PC-9 (cell line): ENCODE measurements around the gene S100A14. TPM values are rescaled to one million over a fixed set of nuclear protein-coding genes. Genes with fewer than 3 reads are reported as not detected.
A peak's percentile ranks its signal among the peaks of the same experiment; 100 is the strongest.

ENCODE experiments used
- BruUV-seq: library from RNA; stranded (reverse); fragments of 400-500 nt; replicated peaks from 2 replicates; lab custom pipeline; 2021; lab: Mats Ljungman, UMichigan
- CTCF ChIA-PET: fragments of 300-600 bp; sonication (Branson Sonifier 250); formaldehyde crosslinking; loops from one replicate; lab custom pipeline; 2022; ENCODE audit warnings: antibody characterized with exemption; lab: Charles Lee
- POLR2A ChIA-PET: fragments of 300-600 bp; sonication (Branson Sonifier 250); formaldehyde crosslinking; loops from one replicate; lab custom pipeline; 2022; ENCODE audit warnings: antibody characterized with exemption; ENCODE audit not compliant: unreplicated experiment; lab: Charles Lee
- DNase-seq, 2 experiments: peaks; one replicate each; pipeline versions ENCODE4 v3.0.0 to v3.0.0-alpha.2; 2015 to 2022; ENCODE audit warnings: mixed read lengths in 1 of 2
- H2AFZ ChIP-seq: fragments of 200-600 bp; sonication (generic); 2 replicates; pipeline ENCODE4 v1.8.1; 2017; ENCODE audit warnings: antibody characterized with exemption
- H3F3A ChIP-seq: fragments of 200-600 bp; sonication (generic); 2 replicates; pipeline ENCODE4 v1.8.1; 2017; ENCODE audit warnings: antibody characterized with exemption, mild to moderate bottlenecking, low read depth; ENCODE audit not compliant: insufficient read depth
- H3K27ac ChIP-seq: fragments of 200-600 bp; sonication (generic); 2 replicates; pipeline ENCODE4 v1.6.1; 2016; ENCODE audit warnings: mixed run types
- H3K27me3 ChIP-seq: fragments of 200-600 bp; sonication (generic); 2 replicates; pipeline ENCODE4 v1.6.1; 2016; ENCODE audit warnings: low read depth, mixed run types; ENCODE audit not compliant: insufficient read depth
- H3K36me3 ChIP-seq: fragments of 200-600 bp; sonication (generic); 2 replicates; pipeline ENCODE4 v1.6.1; 2016; ENCODE audit warnings: low read depth, mixed run types
- H3K4me1 ChIP-seq: fragments of 200-600 bp; sonication (generic); replicated peaks from 2 replicates; pipeline ENCODE4 v1.6.1; 2016; ENCODE audit warnings: mixed run types; ENCODE audit not compliant: insufficient read depth
- H3K4me2 ChIP-seq: fragments of 200-600 bp; sonication (generic); 2 replicates; pipeline ENCODE4 v1.6.1; 2017; ENCODE audit warnings: mixed run types
- H3K4me3 ChIP-seq: fragments of 200-600 bp; sonication (generic); 2 replicates; pipeline ENCODE4 v1.6.1; 2016; ENCODE audit warnings: mixed run types
- H3K79me2 ChIP-seq: fragments of 200-600 bp; sonication (generic); 2 replicates; pipeline ENCODE4 v1.6.1; 2017; ENCODE audit warnings: low read depth, mixed run types
- H3K9me2 ChIP-seq: fragments of 200-600 bp; sonication (generic); 2 replicates; pipeline ENCODE4 v1.8.1; 2017; ENCODE audit warnings: mild to moderate bottlenecking; ENCODE audit not compliant: insufficient read depth
- H3K9me3 ChIP-seq: fragments of 200-600 bp; sonication (generic); 2 replicates; pipeline ENCODE4 v1.8.1; 2016; ENCODE audit warnings: low read depth; ENCODE audit not compliant: insufficient read depth
- H4K20me1 ChIP-seq: fragments of 200-600 bp; sonication (generic); 2 replicates; pipeline ENCODE4 v1.8.1; 2017; ENCODE audit not compliant: insufficient read depth
- EZH2 ChIP-seq: fragments of 200-600 bp; sonication (generic); IDR thresholded peaks from 2 replicates; pipeline ENCODE4 v1.8.0; 2017; ENCODE audit warnings: antibody characterized with exemption, low read depth
- intact Hi-C: fragments of 100-400 bp; cut with micrococcal nuclease; formaldehyde crosslinking; loops from one replicate; pipeline ENCODE4 v1.10.0; 2022; ENCODE audit not compliant: unreplicated experiment
- total RNA-seq: library from RNA; stranded (reverse); gene quantifications from 2 replicates; pipeline ENCODE4 v1.2.3, GENCODE V29; 2021
- TF ChIP-seq, protein P1 (sequence below): fragments of 200-600 bp; sonication (generic); conservative IDR thresholded peaks from 2 replicates; pipeline ENCODE4 v1.6.1; 2017; ENCODE audit warnings: mixed run types, antibody characterized with exemption, mild to moderate bottlenecking, moderate library complexity

The S100A14 gene
- total RNA-seq, 1 experiment from 2014 or later = 411 TPM

DNA sequence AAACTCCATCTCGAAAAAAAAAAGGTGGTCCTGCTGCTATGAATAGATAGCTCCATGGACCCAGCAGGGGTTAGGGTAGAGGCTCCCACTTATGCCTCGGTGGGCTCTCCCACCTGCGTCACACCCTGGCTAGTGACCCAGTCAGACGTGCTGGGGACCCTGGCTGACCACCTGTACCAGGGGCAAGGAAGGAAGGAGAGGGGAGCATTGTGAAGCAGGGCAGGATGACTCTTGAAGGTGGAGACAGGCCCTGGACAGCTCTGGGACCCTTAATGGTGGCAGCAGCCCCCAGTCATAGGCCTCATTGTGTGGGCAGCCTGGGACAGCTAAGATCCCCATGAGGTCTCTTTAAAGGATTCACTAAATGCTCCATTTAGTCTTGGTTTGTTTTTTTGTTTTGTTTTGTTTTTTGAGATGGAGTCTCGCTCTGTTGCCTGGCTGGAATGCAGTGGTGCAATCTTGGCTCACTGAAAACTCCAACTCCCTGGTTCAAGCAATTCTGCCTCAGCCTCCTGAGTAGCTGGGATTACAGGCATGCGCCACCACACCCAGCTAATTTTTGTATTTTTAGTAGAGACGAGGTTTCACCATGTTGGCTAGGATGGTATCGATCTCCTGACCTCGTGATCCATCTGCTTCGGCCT lies 32.0 kb upstream of the S100A14 start:
- H3K27ac ChIP-seq = no peak overlapping the region
- H3K4me3 ChIP-seq = no peak overlapping the region
- H4K20me1 ChIP-seq = peaks cover 11% of the 10 kb centered on the region
- no peak for DNase-seq
- TF ChIP-seq EZH2 = no peak
- TF ChIP-seq, protein P1, sequence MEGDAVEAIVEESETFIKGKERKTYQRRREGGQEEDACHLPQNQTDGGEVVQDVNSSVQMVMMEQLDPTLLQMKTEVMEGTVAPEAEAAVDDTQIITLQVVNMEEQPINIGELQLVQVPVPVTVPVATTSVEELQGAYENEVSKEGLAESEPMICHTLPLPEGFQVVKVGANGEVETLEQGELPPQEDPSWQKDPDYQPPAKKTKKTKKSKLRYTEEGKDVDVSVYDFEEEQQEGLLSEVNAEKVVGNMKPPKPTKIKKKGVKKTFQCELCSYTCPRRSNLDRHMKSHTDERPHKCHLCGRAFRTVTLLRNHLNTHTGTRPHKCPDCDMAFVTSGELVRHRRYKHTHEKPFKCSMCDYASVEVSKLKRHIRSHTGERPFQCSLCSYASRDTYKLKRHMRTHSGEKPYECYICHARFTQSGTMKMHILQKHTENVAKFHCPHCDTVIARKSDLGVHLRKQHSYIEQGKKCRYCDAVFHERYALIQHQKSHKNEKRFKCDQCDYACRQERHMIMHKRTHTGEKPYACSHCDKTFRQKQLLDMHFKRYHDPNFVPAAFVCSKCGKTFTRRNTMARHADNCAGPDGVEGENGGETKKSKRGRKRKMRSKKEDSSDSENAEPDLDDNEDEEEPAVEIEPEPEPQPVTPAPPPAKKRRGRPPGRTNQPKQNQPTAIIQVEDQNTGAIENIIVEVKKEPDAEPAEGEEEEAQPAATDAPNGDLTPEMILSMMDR = no peak
- peaks cover 31% of the 10 kb centered on the region for H3K36me3 ChIP-seq
- BruUV-seq = TSS peak; percentile 3
- no peak overlapping the region for H2AFZ ChIP-seq
- ChIA-PET CTCF (no interaction called here), POLR2A (interaction anchor here (0.8 kb wide), 1 partner anchor 32 kb away, joined by 4 read pairs; no protein-coding TSS in a partner anchor)
- intact Hi-C loops = no loop called here
- H3K4me1 ChIP-seq = peaks cover 8% of the 10 kb centered on the region
- no peaks in the 10 kb centered on the region for H3K79me2 ChIP-seq
- H3K4me2 ChIP-seq = no peak overlapping the region
- H3K27me3 ChIP-seq = no peaks in the 10 kb centered on the region
- H3F3A ChIP-seq = peaks cover 58% of the 10 kb centered on the region
- no peaks in the 10 kb centered on the region for H3K9me3 ChIP-seq
- no peaks in the 10 kb centered on the region for H3K9me2 ChIP-seq

DNA sequence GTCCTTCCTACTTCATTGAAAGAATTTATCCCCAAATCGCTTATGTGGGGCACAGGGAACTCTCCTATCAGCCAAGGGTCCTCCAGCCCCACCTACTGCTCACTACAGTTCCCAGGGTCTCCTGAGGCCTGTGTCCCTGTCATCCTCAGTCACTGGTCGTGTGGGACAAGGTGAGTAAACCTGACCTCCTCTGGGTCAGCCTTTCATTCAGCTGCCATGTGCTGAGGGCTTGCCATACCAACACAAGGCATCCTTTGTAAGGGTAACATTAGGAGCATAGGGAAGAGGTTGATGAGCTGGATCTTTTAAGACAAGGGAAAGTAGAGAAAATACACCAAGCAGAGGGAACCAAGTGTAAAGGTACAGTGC lies 31.2 kb upstream of the S100A14 start:
- Histone ChIP-seq H3K27ac (no peak overlapping the region), H3K4me2 (no peak overlapping the region), H3K79me2 (peaks cover 4% of the 10 kb centered on the region; the same call in 1 of the 2 replicates), H3F3A (peaks cover 58% of the 10 kb centered on the region), H4K20me1 (peaks cover 11% of the 10 kb centered on the region), H3K4me3 (no peak overlapping the region), H2AFZ (no peak overlapping the region), H3K27me3 (no peaks in the 10 kb centered on the region), H3K9me3 (no peaks in the 10 kb centered on the region), H3K9me2 (no peaks in the 10 kb centered on the region), H3K4me1 (peaks cover under 1% of the 10 kb centered on the region; the same call in 1 of the 2 replicates), H3K36me3 (peaks cover 39% of the 10 kb centered on the region)
- intact Hi-C loops = no loop called here
- no peak for DNase-seq
- CTCF ChIA-PET = no interaction called here
- BruUV-seq = no TSS peak
- TF ChIP-seq EZH2 = no peak
- TF ChIP-seq, protein P1 = no peak
- POLR2A ChIA-PET = interaction anchor here (0.6 to 0.8 kb wide), 2 partner anchors 31 to 1578 kb away, joined by 4 to 5 read pairs; no protein-coding TSS in a partner anchor

DNA sequence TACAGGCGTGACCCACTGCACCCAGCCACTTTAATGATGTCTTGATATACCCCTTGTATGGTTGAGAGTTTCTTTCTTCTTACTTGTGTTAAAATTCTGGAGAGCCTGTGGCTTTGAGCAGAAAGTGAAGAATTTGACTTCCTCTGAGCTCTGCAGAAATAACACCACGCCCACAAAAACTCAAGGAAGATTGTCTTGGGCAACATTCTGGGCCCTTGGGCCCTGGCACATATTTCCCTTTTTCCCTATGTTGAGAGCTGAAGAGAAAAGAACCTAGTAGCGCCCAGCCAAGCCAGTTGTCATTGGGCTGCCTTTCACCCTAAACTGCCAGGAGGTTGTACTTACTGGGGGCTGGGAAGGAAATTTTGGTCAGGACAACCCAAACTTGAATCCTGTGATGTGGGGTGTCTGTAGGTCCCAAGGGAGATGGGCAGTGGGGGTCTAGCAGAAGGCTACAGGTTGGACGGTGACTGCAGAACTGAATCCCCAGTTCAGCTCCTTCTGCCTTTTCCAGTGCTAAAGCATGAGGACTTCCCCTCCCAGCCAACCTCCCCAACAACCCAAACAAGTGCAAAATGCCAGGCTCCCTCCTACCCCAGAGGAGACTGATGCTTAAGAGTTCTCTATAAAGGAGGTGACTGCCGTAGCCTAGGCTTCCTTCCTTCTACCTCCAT lies 30.7 kb upstream of the S100A14 start:
- ChIA-PET CTCF (no interaction called here), POLR2A (interaction anchor here (0.6 to 0.8 kb wide), 2 partner anchors 30 to 1578 kb away, joined by 4 to 5 read pairs; no protein-coding TSS in a partner anchor)
- no peaks in the 10 kb centered on the region for H3K9me2 ChIP-seq
- no peak for DNase-seq
- peaks cover 15% of the 10 kb centered on the region for H4K20me1 ChIP-seq
- H3K4me3 ChIP-seq = no peak overlapping the region
- H3K27ac ChIP-seq = no peak overlapping the region
- no peak for TF ChIP-seq EZH2
- TF ChIP-seq, protein P1 = no peak
- H3F3A ChIP-seq = peaks cover 62% of the 10 kb centered on the region
- no peaks in the 10 kb centered on the region for H3K4me1 ChIP-seq
- peaks cover 44% of the 10 kb centered on the region for H3K36me3 ChIP-seq
- H3K9me3 ChIP-seq = no peaks in the 10 kb centered on the region
- no peak overlapping the region for H3K4me2 ChIP-seq
- intact Hi-C loops = no loop called here
- H3K27me3 ChIP-seq = no peaks in the 10 kb centered on the region
- peaks cover 10% of the 10 kb centered on the region; the same call in 1 of the 2 replicates for H3K79me2 ChIP-seq
- no TSS peak for BruUV-seq
- no peak overlapping the region for H2AFZ ChIP-seq
